Stimulated activated CD8-positive, alpha-beta memory T cell treated with anti-CD3 and anti-CD28 coated beads, Interleukin-4, amount 100 ng/mL, for 4 hours (primary cell): Measurements from ENCODE around the gene BARX2.

Experiments used
- DNase-seq, 2 donors: peaks; one replicate each; pipeline ENCODE4 v3.0.0-alpha.2; 2020; ENCODE audit warnings: low read depth in 2 of 2, low spot score in 1 of 2

BARX2 gene

GRCh38 chr11:129373489-129373953 is 2.1 kb upstream of the BARX2 start:
- no peak for DNase-seq

GRCh38 chr11:129374081-129374992 is 1.3 kb upstream of the BARX2 start:
- DNase-seq: no peak

GRCh38 chr11:129374993-129375750 is 476 bp upstream of the BARX2 start:
- no peak for DNase-seq

- DNase-seq: no peak
These were observed 1.2 kb downstream of the BARX2 start for GRCh38 chr11:129376658-129377341.

- DNase-seq: no peak
These were observed 2.1 kb downstream of the BARX2 start for GRCh38 chr11:129377739-129378138.

GRCh38 chr11:129380413-129380812 is 4.8 kb downstream of the BARX2 start:
- no peak for DNase-seq

GRCh38 chr11:129382583-129382982 is 6.9 kb downstream of the BARX2 start:
- no peak for DNase-seq

GRCh38 chr11:129383060-129383459 is 7.4 kb downstream of the BARX2 start:
- no peak for DNase-seq

GRCh38 chr11:129383502-129383901 is 7.9 kb downstream of the BARX2 start:
- DNase-seq: no peak

GRCh38 chr11:129384415-129384814 is 8.8 kb downstream of the BARX2 start:
- no peak for DNase-seq

GRCh38 chr11:129385801-129386200 is 10.2 kb downstream of the BARX2 start:
- DNase-seq: no peak

- DNase-seq: no peak
These were observed 11.2 kb downstream of the BARX2 start for GRCh38 chr11:129386795-129387397.

- no peak for DNase-seq
These were observed 11.8 kb downstream of the BARX2 start for GRCh38 chr11:129387434-129387833.

- DNase-seq: no peak
These were observed 13.2 kb downstream of the BARX2 start for GRCh38 chr11:129388824-129389223.

GRCh38 chr11:129390303-129390821 is 14.7 kb downstream of the BARX2 start:
- no peak for DNase-seq

- no peak for DNase-seq
These were observed 15.7 kb downstream of the BARX2 start for GRCh38 chr11:129391360-129391759.

- no peak for DNase-seq
These were observed 16.2 kb downstream of the BARX2 start for GRCh38 chr11:129391821-129392220.

GRCh38 chr11:129392995-129393394 is 17.3 kb downstream of the BARX2 start:
- no peak for DNase-seq

GRCh38 chr11:129394709-129395108 is 19.1 kb downstream of the BARX2 start:
- no peak for DNase-seq

- no peak for DNase-seq
These were observed 19.8 kb downstream of the BARX2 start for GRCh38 chr11:129395432-129395831.

GRCh38 chr11:129395883-129396282 is 20.2 kb downstream of the BARX2 start:
- DNase-seq: no peak
